ENCODE data around the gene PSMA8.
"Not testable (repeated sequence)": the region's sequence is repeated elsewhere in the genome, so short reads cannot be mapped to it uniquely, and the experiment has no call there.

The PSMA8 gene

GRCh38 chr18:26205318-26205717 lies 71.6 kb downstream of the PSMA8 start:
- no peak for TF ChIP-seq POLR2A (IDR thresholded peaks at IDR 0.05; ENCODE audit: low read length)
- TF ChIP-seq GATA1 (IDR thresholded peaks at IDR 0.05; ENCODE audit: low read depth, low read length), result no peak

GRCh38 chr18:26206488-26206887 lies 72.8 kb downstream of the PSMA8 start:
- DNase-seq, result no peak
- TF ChIP-seq POLR2A (IDR thresholded peaks at IDR 0.05; ENCODE audit: low read length) (no peak), GATA1 (IDR thresholded peaks at IDR 0.05; ENCODE audit: low read depth, low read length) (no peak)

More at GRCh38 chr18:26205318-26205717, 71.6 kb downstream of the PSMA8 start:
- no peak for DNase-seq

GRCh38 chr18:26207937-26208336 lies 74.3 kb downstream of the PSMA8 start:
- no peak for DNase-seq
- TF ChIP-seq GATA1 (IDR thresholded peaks at IDR 0.05; ENCODE audit: low read depth, low read length) (no peak), POLR2A (IDR thresholded peaks at IDR 0.05; ENCODE audit: low read length) (no peak)

GRCh38 chr18:26208977-26209376 lies 75.3 kb downstream of the PSMA8 start:
- no peak for TF ChIP-seq POLR2A (IDR thresholded peaks at IDR 0.05; ENCODE audit: low read length)
- no peak for TF ChIP-seq GATA1 (IDR thresholded peaks at IDR 0.05; ENCODE audit: low read depth, low read length)
- peak in 1 of 2 experiments; percentile 30 for DNase-seq

GRCh38 chr18:26210147-26210546 lies 76.5 kb downstream of the PSMA8 start:
- DNase-seq, result no peak
- TF ChIP-seq POLR2A (IDR thresholded peaks at IDR 0.05; ENCODE audit: low read length) (no peak), GATA1 (IDR thresholded peaks at IDR 0.05; ENCODE audit: low read depth, low read length) (no peak)

GRCh38 chr18:26215247-26215970 lies 81.7 kb downstream of the PSMA8 start:
- DNase-seq, result no peak
- no peak for TF ChIP-seq POLR2A (IDR thresholded peaks at IDR 0.05; ENCODE audit: low read length)
- TF ChIP-seq GATA1 (IDR thresholded peaks at IDR 0.05; ENCODE audit: low read depth, low read length), result no peak

- peak; percentile 38 to 47 for DNase-seq
- TF ChIP-seq GATA1 (IDR thresholded peaks at IDR 0.05; ENCODE audit: low read depth, low read length) (no peak), POLR2A (IDR thresholded peaks at IDR 0.05; ENCODE audit: low read length) (no peak)
These were observed 91.5 kb downstream of the PSMA8 start for GRCh38 chr18:26225022-26225693.

GRCh38 chr18:26225915-26226228 lies 92.2 kb downstream of the PSMA8 start:
- DNase-seq, result no peak
- TF ChIP-seq GATA1 (IDR thresholded peaks at IDR 0.05; ENCODE audit: low read depth, low read length), result no peak
- TF ChIP-seq POLR2A (IDR thresholded peaks at IDR 0.05; ENCODE audit: low read length), result no peak

- DNase-seq, result peak; percentile 95 to 98
- TF ChIP-seq GATA1 (IDR thresholded peaks at IDR 0.05; ENCODE audit: low read depth, low read length), result no peak
- peak; percentile 83 for TF ChIP-seq POLR2A (IDR thresholded peaks at IDR 0.05; ENCODE audit: low read length)
These were observed 92.8 kb downstream of the PSMA8 start, which contains the start of gene TAF4B for GRCh38 chr18:26226229-26227050. TSS of gene TAF4B (plus strand) at chr18:26226445. CDS start at chr18:26226934, 489 bp downstream.

- DNase-seq, result no peak
- no peak for TF ChIP-seq POLR2A (IDR thresholded peaks at IDR 0.05; ENCODE audit: low read length)
- TF ChIP-seq GATA1 (IDR thresholded peaks at IDR 0.05; ENCODE audit: low read depth, low read length), result no peak
These were observed 93.5 kb downstream of the PSMA8 start for GRCh38 chr18:26227051-26227670.

- TF ChIP-seq GATA1 (IDR thresholded peaks at IDR 0.05; ENCODE audit: low read depth, low read length), result no peak
- no peak for TF ChIP-seq POLR2A (IDR thresholded peaks at IDR 0.05; ENCODE audit: low read length)
- peak; percentile 56 to 63 for DNase-seq
These were observed 95.0 kb downstream of the PSMA8 start for GRCh38 chr18:26228562-26229260.

- no peak for TF ChIP-seq POLR2A (IDR thresholded peaks at IDR 0.05; ENCODE audit: low read length)
- TF ChIP-seq GATA1 (IDR thresholded peaks at IDR 0.05; ENCODE audit: low read depth, low read length), result no peak
- no peak for DNase-seq
These were observed 96.8 kb downstream of the PSMA8 start for GRCh38 chr18:26230497-26230896.

GRCh38 chr18:26233208-26233607 lies 99.5 kb downstream of the PSMA8 start:
- TF ChIP-seq GATA1 (IDR thresholded peaks at IDR 0.05; ENCODE audit: low read depth, low read length) (no peak), POLR2A (IDR thresholded peaks at IDR 0.05; ENCODE audit: low read length) (no peak)
- DNase-seq, result peak; percentile 42 to 44

- DNase-seq, result not testable (repeated sequence)
These were observed 103.7 kb downstream of the PSMA8 start for GRCh38 chr18:26237363-26237762.

GRCh38 chr18:26238718-26239117 lies 105.0 kb downstream of the PSMA8 start:
- DNase-seq, result not testable (repeated sequence)

- DNase-seq, result not testable (repeated sequence)
These were observed 108.7 kb downstream of the PSMA8 start for GRCh38 chr18:26242392-26242791.
